GM12801 (cell line): ENCODE data around the gene CTNNA2.

Experiments
- CTCF ChIP-seq: IDR thresholded peaks from one replicate; pipeline ENCODE4 v1.5.1; 2011; ENCODE audit warnings: control low read depth; ENCODE audit not compliant: insufficient read length; ENCODE audit errors: extremely low read depth

The CTNNA2 gene

GRCh38 chr2:80120866-80121265, 608.0 kb downstream of the CTNNA2 start:
- no peak for TF ChIP-seq CTCF

GRCh38 chr2:80122675-80123074, 609.8 kb downstream of the CTNNA2 start:
- TF ChIP-seq CTCF, result no peak

GRCh38 chr2:80126596-80127189, 613.8 kb downstream of the CTNNA2 start:
- no peak for TF ChIP-seq CTCF

- TF ChIP-seq CTCF, result no peak
Measured at GRCh38 chr2:80128080-80128479, 615.2 kb downstream of the CTNNA2 start.

GRCh38 chr2:80132281-80132680, 619.4 kb downstream of the CTNNA2 start:
- no peak for TF ChIP-seq CTCF

- TF ChIP-seq CTCF, result no peak
Measured at GRCh38 chr2:80135001-80135400, 622.1 kb downstream of the CTNNA2 start.

- TF ChIP-seq CTCF, result no peak
Measured at GRCh38 chr2:80136338-80136737, 623.5 kb downstream of the CTNNA2 start.
